ENCODE results near the gene STK17B.

STK17B gene

DNA sequence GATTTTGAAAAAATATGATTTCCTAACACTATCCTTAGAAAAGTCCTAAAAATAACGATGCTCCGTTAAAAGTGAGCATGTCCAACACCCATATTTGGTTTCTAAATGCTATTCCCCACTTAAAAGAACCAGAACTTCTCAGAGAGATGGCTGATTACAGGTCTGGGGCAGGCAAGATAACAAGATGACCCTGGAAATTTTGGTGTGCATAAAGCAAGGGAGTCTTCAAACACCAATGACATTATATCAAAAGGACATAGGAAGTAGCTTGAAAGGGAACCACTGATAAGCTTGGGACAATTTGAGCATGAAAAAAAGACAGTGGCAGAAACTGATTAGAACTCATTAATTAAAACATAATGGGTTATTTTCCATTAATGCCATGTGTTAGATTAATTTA is 17.9 kb downstream of the STK17B start:
- DNase-seq = no peak

DNA sequence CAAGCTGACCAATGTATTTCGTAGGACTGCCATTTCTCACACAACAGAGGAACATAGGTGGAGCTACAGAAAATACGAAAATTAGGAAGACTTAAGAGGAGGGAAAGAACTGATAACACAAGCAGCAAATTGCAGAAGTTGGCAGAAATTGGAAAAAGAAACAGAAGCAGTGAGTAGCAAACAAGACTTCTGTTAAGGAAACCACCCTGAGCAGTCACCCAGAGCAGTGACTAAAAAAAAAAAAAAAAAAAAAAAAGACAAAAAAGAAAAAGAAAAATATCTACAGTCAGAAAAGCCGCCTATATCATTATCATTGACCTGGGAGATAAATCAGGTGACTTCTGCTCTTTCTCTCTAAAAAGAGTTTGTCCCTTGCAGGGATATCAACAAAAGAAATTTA is 21.4 kb downstream of the STK17B start:
- no peak for DNase-seq

DNA sequence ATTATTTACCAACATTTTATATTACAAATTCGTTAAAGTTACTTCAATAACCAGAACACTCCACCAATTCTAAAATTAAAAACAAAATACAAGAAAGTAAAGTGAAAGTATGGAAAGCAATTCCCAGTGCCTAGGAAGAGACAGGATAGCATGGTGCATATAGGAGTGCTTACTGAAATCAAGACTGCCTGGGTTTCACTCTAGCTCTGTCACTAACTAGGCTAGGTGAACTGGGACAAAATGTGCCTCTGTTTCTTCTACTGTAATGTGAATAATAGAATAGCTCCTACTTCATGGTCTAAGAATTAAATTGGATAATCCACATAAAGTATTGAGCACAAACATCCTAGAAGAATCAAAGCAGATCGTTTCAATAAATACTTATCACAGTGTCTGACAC is 22.6 kb downstream of the STK17B start:
- no peak for DNase-seq

DNA sequence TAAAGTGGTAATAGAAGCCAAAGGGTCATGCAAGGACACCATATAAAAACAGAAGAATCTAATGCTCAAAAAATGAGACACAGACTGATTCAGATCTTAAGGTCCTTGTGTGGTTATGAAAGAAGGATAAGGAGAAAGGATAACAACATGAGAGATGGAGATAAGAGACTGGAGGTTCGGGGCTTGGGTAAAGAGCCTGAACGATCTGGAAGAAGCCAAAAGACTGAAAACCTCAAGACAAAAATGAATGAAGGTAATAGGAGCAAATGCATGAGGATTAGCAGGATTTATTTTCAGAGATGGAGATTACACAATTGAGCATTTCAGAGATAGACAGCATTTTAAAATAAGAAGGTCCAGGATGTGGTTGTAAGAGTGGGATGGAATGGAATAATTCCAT is 26.1 kb downstream of the STK17B start:
- no peak for DNase-seq

DNA sequence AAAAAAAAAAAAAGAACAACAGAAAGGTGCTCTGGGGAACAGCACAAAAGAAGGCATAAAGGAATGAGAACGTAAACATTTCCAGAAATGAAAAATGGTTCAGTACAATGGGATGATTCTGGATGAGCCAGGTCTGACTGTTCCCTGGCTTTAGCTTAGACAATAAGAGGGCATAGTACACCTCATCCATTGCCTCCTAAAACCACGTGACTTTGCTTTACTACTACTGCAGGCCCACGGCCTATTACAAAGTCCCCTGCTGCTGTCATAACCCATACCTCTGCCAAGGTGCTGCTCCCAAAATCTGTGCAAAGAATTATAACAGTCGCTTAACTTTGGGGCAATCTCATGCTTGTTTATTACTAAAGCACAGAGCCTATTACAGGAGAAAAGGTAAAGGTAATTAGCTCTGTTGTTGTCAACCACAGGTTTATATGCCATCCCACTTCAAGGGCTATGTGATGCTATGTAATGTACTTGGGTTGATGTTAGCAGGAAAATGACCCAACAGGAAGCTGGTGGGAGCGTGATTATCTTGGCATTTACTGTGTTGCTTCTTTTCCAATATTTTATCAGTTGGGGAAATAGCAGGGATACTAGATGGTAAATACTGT is 26.8 kb downstream of the STK17B start:
- DNase-seq = no peak

DNA sequence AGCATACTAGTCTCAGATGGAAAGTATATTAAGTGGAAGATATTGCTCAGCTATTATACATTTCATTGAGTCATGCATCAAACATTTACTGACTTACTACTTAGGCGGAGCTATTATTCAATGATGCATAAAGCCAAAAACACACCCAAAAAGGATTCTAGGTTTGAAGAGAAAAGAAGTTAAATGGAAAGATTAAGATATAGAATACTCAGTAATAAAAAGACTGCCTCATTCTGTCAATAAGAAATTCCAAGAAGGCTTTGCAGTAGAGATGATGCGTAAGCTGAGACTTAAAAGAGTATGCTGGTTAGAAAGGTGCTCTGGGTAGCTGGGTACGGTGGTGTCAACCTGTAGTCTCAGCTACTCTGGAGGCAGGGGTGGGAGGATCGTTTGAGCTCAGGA is 27.6 kb downstream of the STK17B start:
- DNase-seq = no peak

DNA sequence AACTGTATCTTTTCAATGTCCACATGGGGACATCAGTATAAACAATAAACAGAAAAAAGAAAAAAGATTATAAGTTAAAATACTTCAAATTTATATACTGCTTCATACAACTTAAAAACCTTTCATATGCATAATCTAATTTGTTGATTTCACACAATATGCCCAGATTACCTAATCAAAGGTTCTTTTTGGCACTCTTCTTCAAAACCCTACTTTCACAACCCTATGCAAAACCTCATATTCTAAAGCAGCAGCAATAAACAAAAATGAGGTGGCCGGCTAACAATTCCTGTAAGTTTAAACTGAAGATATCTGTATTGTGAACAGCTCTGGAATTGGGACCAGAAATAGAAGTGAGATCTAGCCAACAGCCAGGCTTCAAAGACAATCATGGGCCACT is 28.6 kb downstream of the STK17B start:
- DNase-seq = no peak

DNA sequence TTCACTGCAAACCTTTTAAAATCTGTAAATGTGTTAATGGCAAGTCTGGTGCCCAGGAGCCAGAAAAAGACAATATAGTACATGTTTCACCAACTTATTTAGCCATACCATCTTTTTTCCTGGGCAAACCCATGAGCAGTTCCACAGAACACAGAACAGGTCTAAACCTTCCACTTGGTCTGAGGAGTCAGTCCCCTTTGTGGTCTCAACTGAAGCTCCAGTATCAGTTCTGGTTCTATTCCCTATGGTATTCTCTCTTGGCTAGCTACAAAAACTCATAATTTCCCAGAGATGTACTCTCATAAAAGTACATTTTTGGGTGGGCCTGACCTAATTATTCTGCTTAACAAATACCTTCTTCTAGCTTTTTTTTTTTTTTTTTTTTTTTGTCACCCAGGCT is 31.2 kb downstream of the STK17B start:
- no peak for DNase-seq

DNA sequence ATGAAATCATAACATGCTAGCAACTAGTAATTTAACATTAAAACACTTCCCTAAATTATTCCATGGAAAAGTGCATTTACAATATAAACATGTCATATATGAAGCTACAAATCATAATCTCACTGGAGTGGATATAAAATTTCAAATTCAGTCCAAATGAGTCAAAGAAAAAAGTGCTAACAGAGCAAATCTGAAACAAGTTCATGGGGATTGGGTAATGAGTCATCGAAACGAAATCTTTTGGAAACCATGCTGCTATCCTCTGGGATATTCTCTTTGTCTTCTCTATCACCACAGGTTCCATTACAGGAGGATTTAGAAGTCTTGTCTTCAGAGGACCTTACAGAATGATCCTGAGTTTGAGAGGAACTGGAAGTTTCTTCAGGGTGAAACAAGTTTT is 34.1 kb downstream of the STK17B start:
- no peak for DNase-seq

DNA sequence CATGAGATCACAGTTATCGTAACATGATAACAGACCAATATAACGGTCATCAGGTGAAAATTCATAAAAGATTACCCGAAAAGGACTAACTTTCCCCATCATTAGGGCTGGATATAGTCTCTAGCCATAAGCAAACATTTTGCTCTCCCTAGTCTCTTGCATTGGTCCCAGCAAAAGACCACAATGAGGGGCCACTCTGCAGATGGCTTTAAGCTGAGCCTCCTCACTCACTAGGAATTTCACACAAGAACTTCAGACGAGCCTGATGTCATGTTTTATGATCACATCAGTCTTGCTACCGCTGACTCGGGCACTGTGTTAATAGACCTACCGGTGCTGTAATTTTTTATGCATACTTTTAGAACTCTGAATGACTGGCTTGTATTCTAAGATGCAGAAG is 35.2 kb downstream of the STK17B start:
- DNase-seq = no peak

DNA sequence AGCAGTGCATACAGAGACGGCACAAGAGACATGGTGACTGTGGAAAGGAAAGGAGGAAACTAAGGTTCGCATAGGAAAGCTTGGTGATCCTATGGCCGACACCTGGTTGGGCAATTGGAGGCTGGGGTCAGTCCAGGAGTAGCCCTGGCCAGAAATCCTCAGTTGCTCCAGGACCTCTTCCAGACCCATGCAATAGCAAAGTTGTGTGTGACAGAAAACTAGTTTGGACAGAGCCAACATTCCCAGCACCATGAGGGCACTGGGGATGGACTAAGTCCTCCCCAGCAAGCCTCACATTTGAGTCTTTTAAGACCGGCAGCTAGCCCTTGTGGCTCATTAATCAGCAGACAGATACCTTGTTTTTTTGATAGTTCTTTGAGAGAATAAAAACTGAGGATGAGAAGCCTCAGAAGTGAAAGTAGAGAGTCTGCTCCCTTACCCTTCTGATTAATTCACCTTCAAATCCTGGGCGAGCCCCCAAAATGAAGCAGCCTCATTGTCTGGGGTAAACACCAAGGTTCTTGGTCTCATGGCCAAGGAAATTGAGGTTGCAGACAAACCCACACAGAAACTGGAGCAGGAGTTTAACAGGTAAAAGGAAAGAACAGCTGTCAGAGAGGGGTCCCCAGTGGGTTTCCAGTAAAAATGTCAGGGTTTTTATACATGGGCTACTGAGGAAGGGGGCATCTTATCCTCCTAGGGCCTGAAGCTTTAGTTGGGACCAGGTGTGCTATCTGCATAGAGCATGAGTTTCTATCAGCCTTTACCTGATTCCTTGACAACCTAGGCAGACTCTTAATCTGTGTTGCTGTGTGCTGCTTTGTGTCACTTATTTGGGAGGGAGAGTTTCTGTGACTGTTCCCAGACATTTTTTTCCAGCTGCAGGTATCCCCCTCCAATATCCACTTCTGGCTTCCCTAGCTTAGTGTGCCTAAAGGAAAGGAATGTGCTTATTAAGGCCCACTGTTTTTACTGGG is 39.1 kb downstream of the STK17B start:
- DNase-seq = peak; percentile 59

DNA sequence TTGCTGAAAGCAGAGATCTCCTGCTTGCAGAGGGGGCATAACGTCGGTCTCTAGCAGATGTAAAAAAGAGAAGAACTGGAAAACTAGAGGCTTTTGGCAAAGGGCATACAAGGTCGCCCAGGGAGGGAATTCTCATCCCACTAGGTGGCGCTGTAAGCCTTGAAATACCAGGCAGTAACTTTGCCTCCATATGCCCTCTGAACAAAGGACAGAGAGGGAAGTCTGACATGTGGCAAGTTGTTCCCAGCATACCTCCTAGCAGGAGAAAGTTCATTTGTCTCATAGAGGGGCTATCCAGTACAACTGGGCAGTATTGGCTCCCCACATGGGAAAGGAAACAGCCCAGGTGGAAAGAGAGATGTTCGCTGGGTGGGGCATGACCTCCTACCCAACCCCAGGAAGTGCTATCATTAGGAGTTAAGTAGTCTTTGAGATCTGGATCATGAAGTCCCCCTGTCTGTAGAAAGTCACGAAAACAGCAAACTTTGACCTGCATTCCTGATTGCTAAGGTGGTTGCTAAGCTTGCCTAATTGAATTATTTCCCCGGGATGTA is 39.9 kb downstream of the STK17B start:
- DNase-seq = peak; percentile 67

DNA sequence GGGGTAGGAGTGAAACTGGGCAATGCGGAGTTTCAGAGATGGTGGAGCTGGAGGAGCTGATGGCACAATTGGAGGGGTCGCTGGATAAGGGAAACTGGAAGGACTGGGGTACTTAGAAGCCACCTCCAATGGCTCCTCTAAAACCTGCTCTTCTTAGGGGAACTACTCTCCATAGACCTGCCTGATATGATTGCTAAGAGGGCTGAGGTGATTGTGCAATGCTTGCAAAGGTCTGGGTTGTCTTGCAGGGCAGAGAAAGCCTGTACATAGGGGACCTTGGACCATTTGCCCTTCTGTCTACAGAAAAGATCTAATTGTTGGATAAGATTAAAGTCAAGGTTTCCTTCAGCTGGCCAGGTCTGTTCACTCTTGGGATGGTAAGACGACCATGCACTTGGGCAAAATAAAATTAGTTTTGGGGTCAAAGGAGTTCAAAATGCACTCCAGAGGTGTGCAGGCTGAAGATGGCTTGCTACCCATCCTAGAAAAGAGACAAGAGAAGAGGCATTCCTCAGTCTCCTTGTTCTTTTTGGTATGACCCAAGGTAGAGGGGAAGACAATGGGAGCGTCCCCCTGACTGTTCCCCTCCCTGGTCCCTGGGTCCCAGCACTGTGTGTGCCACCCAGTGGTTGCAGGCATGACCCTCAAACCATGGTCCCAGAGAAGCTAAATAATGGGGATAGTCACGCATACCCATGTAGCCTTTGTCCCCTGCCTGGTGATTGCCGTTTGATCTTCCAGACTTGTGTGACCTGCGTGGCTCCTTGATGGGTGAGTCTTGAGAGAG is 41.1 kb downstream of the STK17B start:
- DNase-seq = no peak

DNA sequence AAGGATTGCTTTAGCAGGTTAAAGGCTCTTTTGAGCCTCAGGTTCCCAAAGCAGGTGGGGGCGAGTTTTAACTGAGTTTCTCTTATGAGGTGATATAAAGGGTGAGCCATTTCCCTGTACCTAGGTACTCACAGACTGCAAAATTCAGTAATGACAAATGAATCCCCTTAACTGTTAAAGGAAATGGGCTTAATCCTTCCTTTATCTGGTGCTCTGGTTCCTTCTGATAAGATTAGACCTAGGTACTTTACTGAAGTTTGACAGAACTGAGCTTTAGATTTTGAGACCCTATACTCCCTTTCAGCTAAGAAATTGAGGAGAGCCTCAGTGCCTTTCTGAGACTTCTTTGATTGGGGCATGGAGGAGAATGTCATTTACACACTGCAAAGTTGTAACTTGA is 42.6 kb downstream of the STK17B start:
- DNase-seq = no peak

DNA sequence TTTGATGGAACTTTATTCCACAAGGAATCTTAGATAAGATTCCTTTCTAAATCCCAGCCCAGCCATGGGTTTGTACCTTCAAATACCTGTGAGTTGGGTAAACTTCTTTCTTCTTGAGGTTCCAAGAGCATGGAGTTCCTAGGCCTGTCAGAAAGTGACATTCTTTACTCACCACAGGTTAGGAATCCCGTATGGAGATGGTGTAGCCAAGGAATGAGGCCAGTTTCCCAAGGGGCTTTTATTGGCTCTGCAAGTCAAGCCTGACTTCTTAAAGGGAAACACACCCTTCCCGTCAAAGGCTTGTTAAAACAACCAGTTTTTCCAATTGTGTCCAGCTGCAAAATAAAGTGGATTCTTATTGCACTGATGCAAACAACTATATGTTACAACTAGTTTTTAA is 45.8 kb downstream of the STK17B start:
- no peak for DNase-seq

DNA sequence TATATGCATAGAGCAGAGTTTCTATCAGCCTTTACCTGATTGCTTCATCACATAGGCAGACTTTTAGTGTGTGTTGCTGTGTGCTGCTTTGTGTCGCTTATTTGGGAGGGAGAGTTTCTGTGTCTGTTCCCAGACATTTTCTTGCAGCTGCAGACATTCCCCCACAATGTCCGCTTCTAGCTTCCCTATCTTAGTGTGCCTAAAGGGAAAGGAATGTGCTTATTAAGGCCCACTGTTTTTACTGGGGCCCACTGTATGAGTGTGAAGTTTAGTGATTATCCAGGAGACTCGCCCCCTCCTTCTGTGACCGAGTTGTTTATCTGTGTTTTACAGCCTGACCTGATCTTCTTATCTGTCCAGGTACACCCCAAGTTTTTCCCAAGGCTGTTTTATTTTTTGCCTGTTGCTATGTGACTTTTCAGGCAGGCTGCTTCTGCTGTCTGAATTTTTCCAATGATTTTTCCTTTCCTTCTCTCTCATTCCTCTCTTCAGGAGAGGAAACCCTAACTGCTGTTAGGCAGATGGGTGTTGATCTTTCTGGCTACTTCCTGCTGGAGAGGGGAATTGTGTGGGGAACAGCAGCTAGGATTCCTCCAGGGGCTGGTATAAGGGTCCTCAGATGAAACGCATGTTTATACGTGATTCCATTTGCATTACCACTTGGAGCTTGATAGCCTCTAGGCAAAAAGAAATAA is 47.6 kb downstream of the STK17B start:
- DNase-seq = no peak

DNA sequence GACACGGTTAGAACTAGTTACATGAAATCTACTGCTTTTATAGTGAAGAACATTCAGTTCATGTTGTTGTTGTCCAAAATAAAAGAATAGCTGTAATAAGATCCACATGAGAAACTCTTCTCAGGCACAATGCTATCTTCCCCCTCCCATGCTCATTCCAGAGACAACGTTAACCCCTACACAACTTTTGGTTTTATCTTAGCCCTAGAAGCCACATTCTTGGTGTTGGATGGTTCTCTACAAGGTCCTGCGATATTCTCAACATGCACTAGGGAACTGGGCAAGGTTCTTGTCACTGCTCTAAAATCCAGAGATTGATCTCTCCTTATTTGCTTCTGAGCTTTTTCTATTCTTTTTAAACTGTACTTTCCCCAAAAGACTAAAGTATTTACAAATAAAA is 51.5 kb downstream of the STK17B start:
- no peak for DNase-seq

DNA sequence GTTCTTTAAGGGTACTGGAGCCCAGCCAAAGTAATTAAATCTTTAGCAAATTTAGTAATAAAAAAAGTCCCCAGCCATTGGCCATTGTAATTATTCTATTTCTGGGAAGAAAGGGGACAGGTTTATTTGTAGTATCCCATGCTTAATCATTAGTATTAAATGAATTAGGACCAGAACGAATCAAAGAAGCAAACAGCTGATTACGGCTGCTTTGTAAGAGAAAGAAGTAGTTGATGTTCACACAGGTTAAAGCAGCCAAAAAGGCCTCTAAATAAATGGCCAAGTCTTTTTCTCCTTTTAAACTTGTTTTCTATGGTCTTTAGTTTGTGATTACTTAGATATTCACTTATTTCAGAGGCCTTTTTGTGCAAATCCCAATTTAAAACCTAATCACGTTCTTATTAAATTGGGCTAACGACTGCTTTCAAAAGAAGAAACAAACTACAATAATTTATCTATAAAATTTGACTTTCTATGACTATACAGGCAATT is 54.1 kb downstream of the STK17B start:
- no peak for DNase-seq

DNA sequence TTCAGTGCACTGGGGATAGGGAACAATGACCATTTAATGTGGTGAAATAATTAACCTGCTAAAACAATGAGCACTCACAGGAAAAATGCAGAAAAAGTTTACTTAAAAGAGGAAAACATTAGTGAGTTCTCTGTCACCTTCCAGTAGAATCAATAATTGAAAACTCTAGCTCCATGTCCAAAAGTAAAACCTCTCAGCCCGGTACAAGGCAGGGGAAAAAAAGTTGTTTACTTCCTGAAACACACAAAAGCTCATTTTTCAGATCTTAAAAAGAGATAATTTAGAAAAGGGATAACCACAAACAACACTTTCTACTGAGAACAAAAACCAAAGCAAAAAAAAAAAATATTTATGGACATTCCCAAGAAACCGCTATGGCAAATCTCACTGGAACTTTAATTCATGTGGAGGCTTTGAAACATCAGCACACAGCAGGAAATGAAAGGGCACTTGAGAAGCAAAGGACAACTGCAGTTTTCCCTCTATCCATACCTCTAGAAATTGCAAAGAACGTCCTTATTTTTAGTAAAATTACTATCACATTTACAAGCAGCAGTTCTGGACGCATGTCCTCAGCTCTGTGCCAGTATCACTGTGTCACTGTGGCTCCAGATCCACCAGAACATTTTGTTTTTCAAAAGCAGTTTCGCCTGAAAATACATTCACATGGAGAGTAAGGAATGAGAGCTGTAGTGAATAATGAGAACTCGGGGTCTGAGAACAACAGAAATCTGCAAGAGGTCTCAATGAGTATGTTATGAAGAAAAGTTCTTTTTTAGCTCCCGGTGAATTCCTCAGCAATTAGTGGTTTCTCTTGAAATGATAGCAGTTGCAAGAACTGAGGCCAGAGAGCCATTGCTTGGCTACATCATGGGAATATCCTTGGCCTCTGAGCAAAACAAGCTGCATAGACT is 58.1 kb downstream of the STK17B start:
- DNase-seq = no peak

DNA sequence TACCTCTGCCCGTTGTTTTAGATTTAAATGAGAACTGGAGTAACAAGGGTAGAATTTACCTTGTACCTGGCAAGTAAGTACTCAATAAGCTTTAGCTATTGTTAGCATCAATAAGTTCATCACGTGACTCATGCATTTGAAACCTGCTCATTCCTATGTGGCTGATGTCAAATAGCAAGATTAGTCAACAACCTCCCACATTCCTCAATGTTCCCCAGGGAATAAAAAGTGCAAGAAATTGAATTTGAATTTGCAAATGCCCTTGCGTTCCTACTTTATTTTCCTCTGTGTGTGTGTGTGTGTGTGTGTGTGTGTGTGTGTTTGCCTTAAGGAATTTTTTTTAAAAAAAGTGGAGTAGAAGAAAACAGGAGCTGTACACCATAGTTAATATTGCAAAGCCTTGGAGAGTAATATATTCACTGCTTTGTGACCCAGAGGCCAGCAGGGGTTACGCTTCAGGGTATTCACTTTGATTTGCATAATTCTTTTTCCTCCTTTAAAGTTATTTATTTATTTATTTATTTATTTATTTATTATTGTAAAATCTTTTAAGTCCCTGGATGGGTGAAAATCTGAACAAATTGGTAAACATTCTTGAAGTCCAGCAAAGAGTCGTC is 58.9 kb downstream of the STK17B start:
- DNase-seq = no peak

DNA sequence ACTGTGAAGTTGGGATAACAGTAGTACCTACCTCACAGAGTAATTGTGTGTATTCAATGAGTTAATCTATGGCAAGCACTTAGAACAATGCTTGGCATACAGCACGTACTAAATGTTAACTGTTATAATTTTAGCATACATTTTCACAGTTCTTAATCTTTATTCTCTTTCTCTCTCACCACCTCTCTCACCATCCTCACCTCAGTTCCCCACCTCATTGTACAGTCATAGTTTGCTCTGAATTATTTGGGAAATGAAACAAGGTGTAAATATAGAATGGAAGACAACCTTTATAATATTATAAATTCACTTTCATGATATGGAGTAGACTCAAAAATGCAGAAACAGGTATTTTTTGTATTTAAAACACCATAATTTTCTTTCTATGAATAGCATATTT is 62.8 kb downstream of the STK17B start:
- no peak for DNase-seq

All from activated CD8-positive, alpha-beta memory T cell treated with anti-CD3 and anti-CD28 coated beads, Interleukin-2, amount 50 U/mL, for 4 hours (primary cell).